Measurements from ENCODE around the gene RALGPS1.

- TF ChIP-seq POLR2A (IDR thresholded peaks at IDR 0.05) (no peak), CTCF (IDR thresholded peaks at IDR 0.05) (no peak), EP300 (IDR thresholded peaks at IDR 0.05) (no peak)
These were observed 18.3 kb downstream of the RALGPS1 start for GRCh38 chr9:126932871-126933321.

All from tibial nerve (tissue), 4 donors.